Superior temporal gyrus (tissue), 1 donor: ENCODE measurements around the gene LRIT3.

Source experiments
- DNase-seq: peaks from one replicate; pipeline ENCODE4 v3.0.0-alpha.2; 2016; ENCODE audit errors: extremely low spot score

The LRIT3 gene

GRCh38 chr4:109847896-109848442 lies at the start of gene LRIT3:
LRIT3 (plus strand) TSS chr4:109848107; CDS start chr4:109848202, 95 bp downstream.
- DNase-seq, result no peak

GRCh38 chr4:109798866-109799265 lies 49.0 kb upstream of the LRIT3 start:
- DNase-seq, result no peak

GRCh38 chr4:109801099-109801789 lies 46.7 kb upstream of the LRIT3 start:
- DNase-seq, result no peak

GRCh38 chr4:109801895-109802319 lies 46.0 kb upstream of the LRIT3 start, which contains the start of gene CFI:
CFI (minus strand) TSS chr4:109801999; CDS start chr4:109801971, 28 bp downstream.
- no peak for DNase-seq

- DNase-seq, result peak; percentile 50
Measured at GRCh38 chr4:109803924-109804571, 43.9 kb upstream of the LRIT3 start.

GRCh38 chr4:109809655-109810054 lies 38.3 kb upstream of the LRIT3 start:
- no peak for DNase-seq

GRCh38 chr4:109810552-109811387 lies 37.1 kb upstream of the LRIT3 start:
- DNase-seq, result no peak

- DNase-seq, result no peak
Measured at GRCh38 chr4:109811707-109812106, 36.2 kb upstream of the LRIT3 start.

- DNase-seq, result peak; percentile 95
Measured at GRCh38 chr4:109815151-109816081, 32.5 kb upstream of the LRIT3 start, which contains the start of gene GAR1. GAR1 (plus strand) TSS chr4:109815762; CDS start chr4:109816165, 403 bp downstream.

- no peak for DNase-seq
Measured at GRCh38 chr4:109816082-109816442, 31.8 kb upstream of the LRIT3 start.

GRCh38 chr4:109816894-109817293 lies 31.0 kb upstream of the LRIT3 start:
- no peak for DNase-seq

- DNase-seq, result no peak
Measured at GRCh38 chr4:109818268-109818667, 29.6 kb upstream of the LRIT3 start.

GRCh38 chr4:109820563-109820962 lies 27.3 kb upstream of the LRIT3 start:
- DNase-seq, result peak; percentile 20

- no peak for DNase-seq
Measured at GRCh38 chr4:109821185-109821584, 26.7 kb upstream of the LRIT3 start.

- DNase-seq, result peak; percentile 76
Measured at GRCh38 chr4:109826719-109827118, 21.2 kb upstream of the LRIT3 start.

GRCh38 chr4:109827672-109828071 lies 20.2 kb upstream of the LRIT3 start, which contains the start of gene RRH:
RRH (plus strand) TSS chr4:109827972; CDS start chr4:109828028, 56 bp downstream.
- no peak for DNase-seq

- DNase-seq, result no peak
Measured at GRCh38 chr4:109833756-109834155, 14.2 kb upstream of the LRIT3 start.

GRCh38 chr4:109836985-109837384 lies 10.9 kb upstream of the LRIT3 start:
- no peak for DNase-seq

- no peak for DNase-seq
Measured at GRCh38 chr4:109846395-109847098, 1.4 kb upstream of the LRIT3 start.

GRCh38 chr4:109848501-109848900 lies 594 bp downstream of the LRIT3 start:
- DNase-seq, result no peak
